ENCODE measurements around the gene SRGAP2B.
"Not testable (repeated sequence)": the region's sequence is repeated elsewhere in the genome, so short reads cannot be mapped to it uniquely, and the experiment has no call there.

The SRGAP2B gene

GRCh38 chr1:144946525-144947480, 148.3 kb downstream of the SRGAP2B start:
- not testable (repeated sequence) for H3K27ac ChIP-seq

GRCh38 chr1:144941710-144942109, 153.4 kb downstream of the SRGAP2B start:
- H3K27ac ChIP-seq = not testable (repeated sequence)

GRCh38 chr1:144940054-144940453, 155.1 kb downstream of the SRGAP2B start:
- not testable (repeated sequence) for H3K27ac ChIP-seq

- not testable (repeated sequence) for H3K27ac ChIP-seq
Measured at GRCh38 chr1:144938627-144939026, 156.5 kb downstream of the SRGAP2B start.

- H3K27ac ChIP-seq = not testable (repeated sequence)
Measured at GRCh38 chr1:144936186-144936732, 158.9 kb downstream of the SRGAP2B start.

GRCh38 chr1:144935310-144935709, 159.8 kb downstream of the SRGAP2B start:
- H3K27ac ChIP-seq = not testable (repeated sequence)

- H3K27ac ChIP-seq = not testable (repeated sequence)
Measured at GRCh38 chr1:144933014-144933413, 162.1 kb downstream of the SRGAP2B start.

GRCh38 chr1:144932153-144932552, 163.0 kb downstream of the SRGAP2B start:
- H3K27ac ChIP-seq = not testable (repeated sequence)

GRCh38 chr1:144931553-144931952, 163.6 kb downstream of the SRGAP2B start:
- not testable (repeated sequence) for H3K27ac ChIP-seq

- not testable (repeated sequence) for H3K27ac ChIP-seq
Measured at GRCh38 chr1:144930085-144930777, 164.9 kb downstream of the SRGAP2B start.

- H3K27ac ChIP-seq = not testable (repeated sequence)
Measured at GRCh38 chr1:144927292-144927691, 167.8 kb downstream of the SRGAP2B start.

GRCh38 chr1:144923640-144924039, 171.5 kb downstream of the SRGAP2B start:
- not testable (repeated sequence) for H3K27ac ChIP-seq

- not testable (repeated sequence) for H3K27ac ChIP-seq
Measured at GRCh38 chr1:144922785-144923184, 172.3 kb downstream of the SRGAP2B start.

GRCh38 chr1:144919106-144919505, 176.0 kb downstream of the SRGAP2B start:
- not testable (repeated sequence) for H3K27ac ChIP-seq

- not testable (repeated sequence) for H3K27ac ChIP-seq
Measured at GRCh38 chr1:144918027-144918603, 177.0 kb downstream of the SRGAP2B start.

GRCh38 chr1:144917154-144918026, 177.7 kb downstream of the SRGAP2B start:
- H3K27ac ChIP-seq = not testable (repeated sequence)

- not testable (repeated sequence) for H3K27ac ChIP-seq
Measured at GRCh38 chr1:144913977-144914734, 181.0 kb downstream of the SRGAP2B start.

GRCh38 chr1:144913458-144913857, 181.7 kb downstream of the SRGAP2B start:
- not testable (repeated sequence) for H3K27ac ChIP-seq

- H3K27ac ChIP-seq = not testable (repeated sequence)
Measured at GRCh38 chr1:144910729-144911128, 184.4 kb downstream of the SRGAP2B start.

- H3K27ac ChIP-seq = not testable (repeated sequence)
Measured at GRCh38 chr1:144900841-144901240, 194.3 kb downstream of the SRGAP2B start.
